ENCODE data around the gene EXOC3.
"Not testable (repeated sequence)": the region's sequence is repeated elsewhere in the genome, so short reads cannot be mapped to it uniquely, and the experiment has no call there.

- TF ChIP-seq, protein P1, sequence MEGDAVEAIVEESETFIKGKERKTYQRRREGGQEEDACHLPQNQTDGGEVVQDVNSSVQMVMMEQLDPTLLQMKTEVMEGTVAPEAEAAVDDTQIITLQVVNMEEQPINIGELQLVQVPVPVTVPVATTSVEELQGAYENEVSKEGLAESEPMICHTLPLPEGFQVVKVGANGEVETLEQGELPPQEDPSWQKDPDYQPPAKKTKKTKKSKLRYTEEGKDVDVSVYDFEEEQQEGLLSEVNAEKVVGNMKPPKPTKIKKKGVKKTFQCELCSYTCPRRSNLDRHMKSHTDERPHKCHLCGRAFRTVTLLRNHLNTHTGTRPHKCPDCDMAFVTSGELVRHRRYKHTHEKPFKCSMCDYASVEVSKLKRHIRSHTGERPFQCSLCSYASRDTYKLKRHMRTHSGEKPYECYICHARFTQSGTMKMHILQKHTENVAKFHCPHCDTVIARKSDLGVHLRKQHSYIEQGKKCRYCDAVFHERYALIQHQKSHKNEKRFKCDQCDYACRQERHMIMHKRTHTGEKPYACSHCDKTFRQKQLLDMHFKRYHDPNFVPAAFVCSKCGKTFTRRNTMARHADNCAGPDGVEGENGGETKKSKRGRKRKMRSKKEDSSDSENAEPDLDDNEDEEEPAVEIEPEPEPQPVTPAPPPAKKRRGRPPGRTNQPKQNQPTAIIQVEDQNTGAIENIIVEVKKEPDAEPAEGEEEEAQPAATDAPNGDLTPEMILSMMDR (IDR thresholded peaks at IDR 0.05) = not testable (repeated sequence)
- TF ChIP-seq POLR2AphosphoS5, POLR2A (IDR thresholded peaks at IDR 0.05): not testable (repeated sequence)
Observed at GRCh38 chr5:402219-402614, 40.8 kb upstream of the EXOC3 start.

All from breast epithelium (tissue), 3 donors.